Fibroblast of lung (primary cell): ENCODE data around the gene KCNJ4. TPM values are rescaled to one million over a fixed set of nuclear protein-coding genes. Genes with fewer than 3 reads are reported as not detected.

Experiments used
- DNase-seq, 2 donors: peaks; one replicate each; pipeline versions ENCODE4 v3.0.0 to v3.0.0-alpha.2; 2010; ENCODE audit warnings: low read depth in 2 of 2
- H2AFZ ChIP-seq: 2 replicates; pipeline ENCODE4 v1.5.1; 2012; ENCODE audit warnings: low read length, control low read depth, inconsistent platforms
- H3K27ac ChIP-seq: 2 replicates; pipeline ENCODE4 v1.5.1; 2011; ENCODE audit warnings: low read length, control low read depth; ENCODE audit not compliant: insufficient read depth
- H3K27me3 ChIP-seq: 2 replicates; pipeline ENCODE4 v1.5.1; 2011; ENCODE audit warnings: mild to moderate bottlenecking, low read length; ENCODE audit not compliant: control insufficient read depth, insufficient read depth
- H3K36me3 ChIP-seq: 2 replicates; pipeline ENCODE4 v1.5.1; 2011; ENCODE audit warnings: low read length; ENCODE audit not compliant: control insufficient read depth, insufficient read depth
- H3K4me1 ChIP-seq: 2 replicates; pipeline ENCODE4 v1.5.1; 2011; ENCODE audit warnings: low read length; ENCODE audit not compliant: control insufficient read depth, insufficient read depth; ENCODE audit errors: extremely low read depth
- H3K4me2 ChIP-seq: 2 replicates; pipeline ENCODE4 v1.5.1; 2011; ENCODE audit warnings: low read length, control low read depth; ENCODE audit not compliant: insufficient read depth; ENCODE audit errors: extremely low read depth
- H3K4me3 ChIP-seq, 4 experiments: fragments of 200-600 bp in 1 of 4; sonication (generic) in 1 of 4; replicated peaks in 1 of 4; 2 replicates each; pipeline ENCODE4 v1.5.1; 2011 to 2016; ENCODE audit warnings: low read length in 4 of 4, low read depth in 3 of 4, mild to moderate bottlenecking in 3 of 4, control low read depth in 2 of 4, inconsistent platforms in 1 of 4, mixed read lengths in 1 of 4; ENCODE audit not compliant: insufficient read depth in 1 of 4; ENCODE audit errors: control extremely low read depth in 1 of 4
- H3K79me2 ChIP-seq: 2 replicates; pipeline ENCODE4 v1.5.1; 2012; ENCODE audit warnings: mild to moderate bottlenecking, low read length, inconsistent platforms; ENCODE audit not compliant: control insufficient read depth, insufficient read depth
- H3K9ac ChIP-seq: 2 replicates; pipeline ENCODE4 v1.5.1; 2011; ENCODE audit warnings: mild to moderate bottlenecking, low read length, control low read depth; ENCODE audit not compliant: insufficient read depth
- H3K9me3 ChIP-seq: 2 replicates; pipeline ENCODE4 v1.5.1; 2012; ENCODE audit warnings: low read depth, low read length; ENCODE audit not compliant: control insufficient read depth, insufficient read depth
- H4K20me1 ChIP-seq: 2 replicates; pipeline ENCODE4 v1.5.1; 2011; ENCODE audit warnings: low read length; ENCODE audit not compliant: control insufficient read depth, insufficient read depth; ENCODE audit errors: extremely low read depth
- EZH2 ChIP-seq: IDR thresholded peaks from 2 replicates; pipeline ENCODE4 v1.5.1; 2012; ENCODE audit warnings: low read length, control low read depth, mild to moderate bottlenecking; ENCODE audit errors: missing control alignments
- polyA plus RNA-seq, 2 donors: library from polyadenylated mRNA; depleted of rRNA in 1 of 2; stranded (reverse) in 1 of 2; unstranded in 1 of 2; fragments of >200 nt; gene quantifications; 2 replicates each; pipeline ENCODE4 v1.2.1, GENCODE V29; 2011 to 2012; ENCODE audit warnings: missing spikeins in 1 of 2
- total RNA-seq: library from RNA; depleted of rRNA; stranded (reverse); fragments of >200 nt; gene quantifications from 2 replicates; pipeline ENCODE4 v1.2.1, GENCODE V29; 2014
- TF ChIP-seq, protein P1 (sequence below), 2 donors: IDR thresholded peaks in 1 of 2; conservative IDR thresholded peaks in 1 of 2; 1 replicate in 1 of 2; 2 replicates in 1 of 2; pipeline ENCODE4 v1.5.1; 2011 to 2012; ENCODE audit warnings: low read length in 2 of 2, control low read depth in 1 of 2, inconsistent platforms in 1 of 2, low read depth in 1 of 2, mild to moderate bottlenecking in 1 of 2

KCNJ4 gene
- total and polyA plus RNA-seq, 2 donors (not counting 1 experiment from before 2014, with no cell fraction given) = not detected

DNA sequence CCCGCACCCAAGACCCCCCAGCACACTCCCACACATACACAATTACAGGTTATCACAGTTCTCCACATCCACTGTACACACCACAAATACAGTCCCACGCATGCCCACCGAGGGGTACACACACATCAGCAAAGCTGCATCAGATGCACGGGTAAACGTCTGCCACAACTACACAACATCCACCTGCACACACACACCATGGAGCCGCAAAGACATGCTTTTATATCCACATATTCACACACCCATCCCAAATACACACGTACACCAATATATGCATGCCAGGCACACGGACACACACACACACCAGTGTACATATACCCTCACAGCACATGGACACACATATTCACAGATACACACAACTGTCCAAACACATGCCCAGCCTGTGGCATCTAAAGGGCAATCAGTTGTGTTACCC is 5.4 kb upstream of the KCNJ4 start:
- H3K27me3 ChIP-seq = peaks cover 41% of the 10 kb centered on the region

GRCh38 chr22:38456841-38457699 is 2.1 kb upstream of the KCNJ4 start:
- Histone ChIP-seq H3K4me1 (no peaks in the 10 kb centered on the region), H3K9ac (no peak overlapping the region), H3K27ac (no peak overlapping the region), H4K20me1 (no peaks in the 10 kb centered on the region), H3K27me3 (peaks cover 62% of the 10 kb centered on the region), H3K36me3 (no peaks in the 10 kb centered on the region), H3K79me2 (no peaks in the 10 kb centered on the region), H3K4me2 (no peak overlapping the region), H3K9me3 (no peaks in the 10 kb centered on the region), H3K4me3 (no peak overlapping the region), H2AFZ (no peak overlapping the region)
- TF ChIP-seq, protein P1, sequence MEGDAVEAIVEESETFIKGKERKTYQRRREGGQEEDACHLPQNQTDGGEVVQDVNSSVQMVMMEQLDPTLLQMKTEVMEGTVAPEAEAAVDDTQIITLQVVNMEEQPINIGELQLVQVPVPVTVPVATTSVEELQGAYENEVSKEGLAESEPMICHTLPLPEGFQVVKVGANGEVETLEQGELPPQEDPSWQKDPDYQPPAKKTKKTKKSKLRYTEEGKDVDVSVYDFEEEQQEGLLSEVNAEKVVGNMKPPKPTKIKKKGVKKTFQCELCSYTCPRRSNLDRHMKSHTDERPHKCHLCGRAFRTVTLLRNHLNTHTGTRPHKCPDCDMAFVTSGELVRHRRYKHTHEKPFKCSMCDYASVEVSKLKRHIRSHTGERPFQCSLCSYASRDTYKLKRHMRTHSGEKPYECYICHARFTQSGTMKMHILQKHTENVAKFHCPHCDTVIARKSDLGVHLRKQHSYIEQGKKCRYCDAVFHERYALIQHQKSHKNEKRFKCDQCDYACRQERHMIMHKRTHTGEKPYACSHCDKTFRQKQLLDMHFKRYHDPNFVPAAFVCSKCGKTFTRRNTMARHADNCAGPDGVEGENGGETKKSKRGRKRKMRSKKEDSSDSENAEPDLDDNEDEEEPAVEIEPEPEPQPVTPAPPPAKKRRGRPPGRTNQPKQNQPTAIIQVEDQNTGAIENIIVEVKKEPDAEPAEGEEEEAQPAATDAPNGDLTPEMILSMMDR (conservative IDR thresholded peaks at IDR 0.05 in 1 of 2, IDR thresholded peaks at IDR 0.05 in 1 of 2; ENCODE audit: low read depth in 1 of 2, low read length in 2 of 2) = no peak
- TF ChIP-seq EZH2 = no peak
- DNase-seq = no peak

More for the DNA sequence above, 5.4 kb upstream of the KCNJ4 start:
- TF ChIP-seq, protein P1 (conservative IDR thresholded peaks at IDR 0.05 in 1 of 2, IDR thresholded peaks at IDR 0.05 in 1 of 2; ENCODE audit: low read depth in 1 of 2, low read length in 2 of 2) = no peak
- no peak for TF ChIP-seq EZH2
- Histone ChIP-seq H3K4me1 (no peaks in the 10 kb centered on the region), H3K79me2 (no peaks in the 10 kb centered on the region), H3K4me3 (no peak overlapping the region), H4K20me1 (no peaks in the 10 kb centered on the region), H3K9ac (no peak overlapping the region), H2AFZ (no peak overlapping the region), H3K9me3 (no peaks in the 10 kb centered on the region), H3K36me3 (no peaks in the 10 kb centered on the region), H3K4me2 (no peak overlapping the region), H3K27ac (no peak overlapping the region)
- no peak for DNase-seq

DNA sequence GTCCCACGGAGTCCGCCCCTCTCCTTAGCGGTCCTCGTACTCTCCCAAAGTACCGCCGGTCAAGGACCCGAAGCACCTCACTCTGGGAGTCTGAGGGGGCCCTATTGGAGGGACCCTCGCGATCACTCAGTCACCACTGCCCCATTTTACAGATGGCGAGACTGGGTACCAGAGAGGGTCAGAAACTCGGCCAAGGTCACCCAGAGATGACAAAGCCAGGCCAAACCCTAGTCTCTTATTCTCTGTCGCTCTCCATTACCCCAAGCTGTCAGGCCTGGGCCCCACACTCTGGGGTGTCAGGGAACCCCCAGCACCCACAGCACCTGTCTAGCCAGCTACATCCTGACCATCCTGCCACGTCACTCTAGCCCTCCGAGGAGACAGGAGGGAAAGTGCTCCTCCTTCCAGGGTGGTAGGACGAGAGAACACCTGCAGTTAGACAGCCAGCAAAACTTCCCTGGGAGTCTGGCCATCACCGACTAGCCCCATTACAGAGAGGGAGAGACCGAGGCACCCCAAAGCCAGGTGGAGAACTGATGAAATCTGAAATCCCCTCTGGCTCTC is 1.4 kb upstream of the KCNJ4 start:
- Histone ChIP-seq H3K9me3 (no peaks in the 10 kb centered on the region), H3K36me3 (no peaks in the 10 kb centered on the region), H3K4me3 (no peak overlapping the region), H3K4me2 (no peak overlapping the region), H3K27ac (no peak overlapping the region), H3K27me3 (peaks cover 65% of the 10 kb centered on the region), H3K79me2 (no peaks in the 10 kb centered on the region), H3K4me1 (no peaks in the 10 kb centered on the region), H3K9ac (no peak overlapping the region), H4K20me1 (no peaks in the 10 kb centered on the region), H2AFZ (no peak overlapping the region)
- no peak for DNase-seq
- TF ChIP-seq EZH2 = no peak
- TF ChIP-seq, protein P1 (conservative IDR thresholded peaks at IDR 0.05 in 1 of 2, IDR thresholded peaks at IDR 0.05 in 1 of 2; ENCODE audit: low read depth in 1 of 2, low read length in 2 of 2) = no peak
